ENCODE data around the gene COQ9.

Gene COQ9

DNA sequence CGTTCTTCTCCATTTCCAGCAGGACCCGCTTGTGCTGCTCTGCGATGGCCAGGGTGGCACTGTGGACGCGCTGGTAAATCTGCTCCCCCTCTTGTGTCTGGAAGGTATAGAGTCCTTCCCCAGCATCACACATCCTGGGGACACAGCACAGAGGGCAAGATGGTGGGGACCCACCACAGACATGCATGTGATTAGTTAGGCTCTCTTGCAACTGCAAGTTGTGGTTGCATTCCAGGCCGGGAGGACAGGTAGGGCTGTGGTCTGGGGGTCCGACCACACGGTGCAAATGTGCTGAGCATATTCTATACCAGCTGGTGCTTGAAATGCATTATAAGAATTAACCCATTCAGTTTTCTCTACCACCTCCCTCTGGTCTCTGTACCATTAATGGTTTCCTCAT lies 26.6 kb downstream of the COQ9 start:
- DNase-seq: no peak

DNA sequence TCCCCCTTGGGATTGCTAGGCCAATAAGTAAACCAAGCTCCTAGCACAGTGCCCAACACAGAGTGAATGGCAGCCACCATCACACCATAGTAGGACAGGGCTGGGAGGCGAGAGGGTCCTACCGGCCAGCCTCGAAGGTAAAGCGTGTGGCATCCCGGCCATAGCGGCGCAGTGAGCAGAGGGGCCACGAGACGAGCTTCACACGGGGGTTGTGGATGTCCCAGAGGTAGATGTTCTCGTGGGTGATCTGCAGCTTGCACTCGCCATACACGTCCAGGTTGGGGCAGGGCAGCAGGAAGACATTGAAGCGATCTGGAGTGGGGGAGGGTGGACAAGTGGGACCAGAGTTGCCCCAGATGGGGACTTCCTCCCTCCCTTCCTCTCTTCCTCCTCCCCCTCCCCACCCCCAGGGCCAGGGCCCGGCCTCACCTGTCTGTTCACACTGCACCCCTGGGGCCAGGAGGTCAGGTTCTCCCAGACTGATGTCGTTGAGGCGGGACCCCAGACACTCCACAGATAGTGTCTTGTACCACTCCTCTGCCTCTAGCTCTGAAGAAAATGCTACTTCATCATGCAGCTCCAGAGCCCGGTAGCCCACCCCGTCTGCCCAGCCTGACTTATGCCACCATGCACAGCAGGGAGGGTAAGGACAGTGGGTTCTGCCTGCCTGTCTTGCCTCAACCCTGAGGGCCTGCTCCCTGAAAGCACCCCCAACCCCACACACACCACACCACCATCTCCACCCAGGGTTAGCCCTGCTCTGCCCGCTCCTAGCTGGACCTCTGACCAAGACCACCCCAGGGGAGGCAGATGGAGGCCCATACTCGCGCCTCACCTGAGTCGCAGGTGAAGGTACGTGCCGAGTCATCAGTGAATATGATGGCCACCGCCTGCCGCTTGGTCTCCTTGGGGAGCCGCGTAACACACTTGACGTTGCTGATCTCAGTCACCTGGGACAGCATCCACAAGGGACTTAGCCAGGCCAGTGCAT lies 27.7 kb downstream of the COQ9 start:
- DNase-seq: no peak

DNA sequence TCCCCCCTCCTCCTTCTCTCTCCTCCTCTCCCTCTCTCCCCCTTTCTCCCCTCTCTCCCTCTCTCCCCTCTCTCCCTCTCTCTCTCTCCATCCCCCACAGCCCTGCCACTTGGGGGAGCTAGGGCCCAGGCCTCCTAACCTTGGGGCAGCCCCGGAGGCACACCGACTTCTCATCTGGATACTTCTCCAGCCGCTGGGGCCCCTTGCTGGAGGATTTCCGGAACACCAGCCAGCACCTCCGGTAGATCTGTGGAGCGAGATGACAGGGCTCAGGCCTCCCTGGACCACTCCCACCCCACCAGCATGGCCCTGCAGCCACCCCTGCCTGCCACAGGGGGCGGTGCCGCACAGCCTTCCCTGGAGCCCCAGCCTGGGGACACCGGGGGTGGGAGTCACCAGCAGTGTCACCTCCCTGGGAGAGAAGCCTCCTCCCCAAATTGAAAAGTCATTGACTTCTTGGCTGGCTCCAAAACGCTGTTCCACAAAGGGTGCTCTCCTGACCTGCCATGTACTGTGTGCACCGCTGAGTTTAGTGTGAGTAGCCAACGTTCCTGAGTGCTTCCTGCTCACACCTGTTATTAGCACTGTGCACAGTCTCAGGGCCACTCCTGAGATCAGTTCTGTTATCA lies 28.5 kb downstream of the COQ9 start:
- peak; percentile 63 for DNase-seq

DNA sequence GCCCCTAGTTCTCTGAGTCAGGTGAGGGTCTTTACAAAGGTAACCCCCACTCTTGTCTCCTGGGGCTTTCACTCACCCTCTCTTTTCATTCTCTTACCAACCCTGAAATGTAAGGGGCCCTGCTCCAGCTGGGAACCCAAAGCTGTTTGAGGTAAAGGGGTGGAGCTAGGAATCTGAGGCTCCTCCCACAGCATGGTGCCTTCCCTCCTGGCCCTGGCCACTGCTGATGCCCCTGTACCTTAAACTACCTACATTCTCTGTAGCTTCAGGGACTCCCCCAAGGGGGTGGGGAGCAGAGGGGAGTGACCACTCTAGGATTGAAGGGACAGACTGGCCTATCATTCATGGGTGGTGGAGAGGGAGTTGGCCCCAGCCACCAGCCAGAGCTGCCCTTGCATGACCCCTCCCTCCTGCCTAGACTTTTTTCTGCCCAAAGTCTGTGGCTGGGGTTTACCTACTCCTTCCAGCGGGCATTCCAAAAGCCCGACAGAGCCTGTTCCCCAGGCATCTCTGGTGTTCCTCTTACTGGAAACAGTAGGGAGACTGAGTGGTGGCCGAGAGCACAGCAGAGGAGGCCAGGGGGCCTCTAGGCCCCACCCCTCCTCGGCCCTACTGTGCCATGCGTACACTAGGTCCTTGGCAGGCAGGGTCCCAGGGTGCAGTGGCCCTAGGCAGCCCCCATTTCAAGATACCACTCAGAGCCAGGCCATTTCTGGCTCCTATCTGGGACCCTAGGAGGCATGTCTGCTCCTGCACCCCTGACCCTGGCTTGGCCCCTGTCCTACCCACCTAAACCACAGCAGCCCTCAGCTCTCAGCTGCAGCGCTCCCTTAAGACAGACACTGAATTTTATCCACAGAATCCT lies 29.5 kb downstream of the COQ9 start:
- DNase-seq: no peak

DNA sequence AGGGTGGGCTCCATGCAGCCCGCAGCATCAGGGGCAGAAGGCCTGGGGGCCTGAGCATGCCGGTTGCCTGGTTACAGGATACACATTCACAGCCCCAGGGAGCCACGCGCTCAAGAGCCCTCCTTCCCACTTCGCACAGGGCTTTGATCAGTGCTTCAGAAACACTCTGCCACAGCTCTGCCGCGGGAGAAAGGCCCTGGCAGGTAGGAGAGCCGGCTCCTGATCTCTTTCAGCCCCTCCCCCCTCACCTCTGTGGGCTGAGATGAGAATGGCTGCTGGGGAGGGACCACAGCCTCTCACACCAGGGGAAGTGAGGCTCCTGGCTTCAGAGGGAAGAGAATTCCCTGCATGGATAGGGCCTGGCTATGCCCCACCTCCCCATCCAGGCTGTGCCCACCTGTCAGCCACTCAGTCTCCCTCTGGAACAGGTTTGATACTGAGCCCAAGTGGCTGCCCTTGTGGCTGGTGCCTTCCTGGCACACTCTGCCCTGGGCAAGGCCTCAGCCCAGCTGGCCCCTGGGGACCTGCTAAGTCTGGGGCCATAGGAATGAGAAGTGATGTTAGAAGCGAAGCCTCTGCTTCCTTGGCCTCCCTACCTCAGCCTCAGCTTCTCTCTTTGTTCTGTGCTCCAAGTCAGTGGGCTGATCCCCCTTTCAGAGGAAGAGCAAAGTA lies 30.4 kb downstream of the COQ9 start:
- no peak for DNase-seq

DNA sequence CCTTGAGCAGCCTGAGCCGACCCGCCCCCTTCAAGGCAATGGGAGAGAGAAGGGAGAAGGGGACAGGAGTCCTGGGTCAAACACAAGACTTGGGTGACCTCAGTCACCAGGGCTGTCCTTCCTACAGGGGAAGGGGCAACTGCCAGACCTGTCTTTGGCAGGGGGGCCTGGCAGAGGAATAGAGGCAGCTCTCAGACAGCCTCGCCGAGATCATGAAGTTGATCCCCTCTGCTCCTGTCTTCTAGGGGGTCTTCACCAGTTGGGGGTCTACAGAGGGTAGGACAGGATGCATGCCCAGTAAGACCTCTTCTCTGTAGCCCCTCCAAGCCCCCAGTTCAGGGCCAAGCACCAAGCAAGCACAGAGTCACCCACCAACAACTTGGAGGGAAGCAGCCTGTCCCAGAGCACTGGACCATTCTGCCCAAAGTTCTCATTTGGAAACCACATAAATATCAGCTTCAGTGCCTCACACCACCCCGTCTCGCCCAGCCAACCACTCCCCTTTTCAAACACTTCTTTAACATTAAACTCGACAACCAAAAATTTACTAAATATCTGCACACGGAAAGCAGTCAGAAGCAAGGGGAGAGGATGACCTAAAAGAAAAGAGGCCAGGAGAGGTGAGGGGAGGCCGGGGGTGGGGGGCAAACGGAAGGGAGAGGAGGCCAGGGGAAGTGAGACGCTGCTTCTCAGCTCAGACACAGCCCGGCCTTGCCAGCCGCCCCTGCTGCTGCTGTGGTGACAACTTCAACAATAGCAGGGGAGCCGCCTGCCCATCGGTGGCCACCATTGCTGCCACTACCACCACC lies 31.3 kb downstream of the COQ9 start:
- DNase-seq: no peak

DNA sequence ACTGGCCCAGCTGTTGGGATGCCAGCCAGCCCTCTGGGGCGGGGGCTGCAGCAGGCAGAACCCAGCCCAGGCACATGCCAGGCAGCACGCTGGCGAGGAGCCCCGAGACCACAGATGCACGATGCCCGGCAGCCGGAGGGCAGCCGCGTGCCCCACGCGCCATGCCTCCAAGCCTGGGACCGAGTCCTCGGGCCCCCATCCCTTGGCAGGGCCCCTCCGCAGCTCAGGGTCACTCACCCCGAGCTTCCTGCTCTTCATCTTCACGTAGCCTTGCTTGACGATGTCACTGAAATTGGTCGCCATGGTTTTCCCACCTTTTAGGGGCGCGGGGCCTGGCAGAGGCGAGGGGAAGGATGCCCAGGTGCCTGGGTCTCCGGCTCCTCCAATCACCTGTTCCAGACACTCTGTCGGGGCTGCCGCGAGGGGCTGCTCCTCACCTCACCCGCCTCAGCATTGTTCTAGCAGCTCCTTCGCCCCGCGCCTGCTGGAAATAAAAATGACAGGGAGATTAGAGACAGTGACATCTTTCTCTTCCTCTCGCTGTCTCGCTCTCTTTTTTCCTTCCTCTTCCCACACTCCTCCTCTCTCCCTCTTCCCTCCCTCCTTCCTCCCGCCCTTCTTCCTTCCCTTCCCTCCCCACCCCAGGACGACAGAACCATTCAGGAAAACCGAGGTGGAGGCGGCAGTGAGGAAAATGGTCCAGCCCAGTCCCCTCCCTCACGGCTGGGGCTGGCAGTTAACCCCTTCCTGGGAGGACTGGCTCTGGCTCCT lies 32.1 kb downstream of the COQ9 start:
- DNase-seq: no peak

DNA sequence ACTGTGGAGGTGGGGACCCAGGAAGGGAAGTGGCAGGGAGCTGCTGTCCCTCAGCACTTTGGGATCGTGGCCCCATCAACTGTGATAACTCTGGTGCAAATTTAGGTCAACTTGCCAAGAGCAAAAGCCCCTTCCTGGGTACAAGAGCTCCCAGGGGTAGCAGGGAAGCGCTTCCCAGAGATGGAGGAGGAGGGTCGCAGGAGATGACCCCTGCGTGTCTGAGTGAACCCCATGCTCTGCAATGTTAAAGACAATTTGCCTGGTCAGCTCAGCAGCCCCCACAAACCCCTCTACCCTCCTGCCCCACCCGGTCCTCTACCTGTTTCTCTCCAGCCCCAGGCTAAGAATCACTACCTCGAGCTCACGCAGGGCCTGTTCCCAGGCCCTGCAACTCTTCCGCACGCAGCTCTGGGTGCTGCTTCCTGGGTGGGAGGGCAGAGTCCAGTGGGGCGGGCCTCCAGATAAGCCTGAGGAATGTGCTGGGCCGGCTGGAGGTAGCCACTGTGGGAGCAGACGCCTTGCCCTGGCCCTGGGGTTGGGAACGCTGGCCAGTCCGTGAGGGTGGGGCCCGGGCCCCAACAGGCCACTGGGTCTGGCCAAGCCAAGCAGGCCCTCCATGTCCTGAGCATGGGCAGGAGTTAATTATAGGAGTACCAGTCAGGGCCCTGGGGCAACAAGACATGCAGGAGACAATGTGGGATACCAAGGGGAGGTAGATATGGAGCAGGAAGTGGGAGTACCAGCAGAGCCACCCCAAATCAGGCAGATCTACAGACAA lies 32.9 kb downstream of the COQ9 start:
- no peak for DNase-seq

DNA sequence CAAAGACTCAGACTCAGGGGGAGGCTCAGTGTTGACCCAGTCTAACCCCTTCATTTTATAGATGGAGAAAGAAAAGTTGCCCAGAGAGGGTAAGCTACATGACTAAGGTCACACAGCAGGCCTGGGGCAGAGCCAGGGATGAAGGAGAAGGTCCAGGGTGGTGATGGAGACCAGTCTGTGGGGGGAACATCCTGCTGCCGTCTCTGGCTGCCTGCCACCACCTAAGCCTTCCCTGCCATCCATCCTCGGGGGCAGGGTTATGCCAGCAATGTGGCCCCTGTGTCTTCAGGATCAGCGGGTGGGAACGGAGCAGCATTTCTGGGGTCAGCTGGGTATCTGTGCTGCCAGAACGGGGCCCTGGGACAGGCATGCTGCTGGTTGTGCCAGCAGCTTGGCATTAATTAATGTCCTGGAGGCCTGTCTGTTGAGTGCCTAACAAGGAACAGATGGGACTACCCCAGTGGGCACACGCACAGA lies 33.5 kb downstream of the COQ9 start:
- no peak for DNase-seq

DNA sequence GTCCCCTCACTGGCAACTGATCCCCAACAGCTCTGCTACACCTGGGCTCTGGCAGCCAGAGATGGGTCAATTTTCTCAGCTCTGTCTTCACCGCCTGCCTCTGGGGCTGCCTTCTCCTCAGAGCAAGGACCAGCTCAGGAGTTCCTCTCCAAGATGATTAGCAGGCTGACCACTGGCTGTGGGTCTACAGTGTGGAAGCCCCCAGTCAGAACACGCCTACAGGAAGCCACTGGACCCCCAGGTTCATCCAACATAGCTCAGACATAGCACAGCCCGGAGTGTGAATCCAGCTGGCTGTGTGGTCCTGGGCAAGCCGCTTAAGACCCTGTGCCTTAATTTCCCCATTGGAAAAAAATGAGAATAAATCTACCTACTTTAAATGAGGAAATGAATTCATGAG lies 34.1 kb downstream of the COQ9 start:
- DNase-seq: no peak

DNA sequence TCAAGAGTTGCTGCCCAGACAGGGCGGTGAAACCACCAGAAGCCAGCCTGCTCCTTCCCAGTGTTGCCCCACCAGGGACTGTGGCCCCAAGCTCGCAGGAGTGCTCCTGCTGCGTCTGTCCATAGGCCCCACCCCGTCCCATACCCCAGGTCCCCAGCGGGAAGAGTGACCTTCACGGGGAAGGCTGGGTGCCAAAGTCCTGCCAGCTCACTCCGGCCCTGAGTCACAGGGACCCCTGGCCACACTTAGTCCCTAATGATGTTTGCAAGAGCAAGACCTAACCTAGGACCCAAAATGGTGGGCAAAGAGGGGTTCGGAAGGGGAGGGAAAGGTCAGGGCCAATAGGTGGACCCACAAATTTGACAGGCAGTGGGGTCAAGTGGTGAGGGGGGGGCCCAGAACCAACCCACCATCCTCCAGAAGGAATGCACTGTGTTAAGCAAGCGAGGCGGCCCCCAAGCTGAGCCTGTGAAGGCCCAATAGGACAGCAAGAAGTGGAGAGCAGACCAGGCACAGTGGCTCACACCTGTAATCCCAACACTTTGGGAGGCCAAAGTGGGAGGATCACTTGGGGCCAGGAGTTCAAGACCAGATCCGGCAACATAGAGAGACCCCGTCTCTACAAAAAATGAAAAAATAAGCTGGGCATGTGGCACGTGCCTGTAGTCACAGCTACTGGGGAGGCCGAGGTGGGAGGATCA lies 35.7 kb downstream of the COQ9 start:
- DNase-seq: no peak

DNA sequence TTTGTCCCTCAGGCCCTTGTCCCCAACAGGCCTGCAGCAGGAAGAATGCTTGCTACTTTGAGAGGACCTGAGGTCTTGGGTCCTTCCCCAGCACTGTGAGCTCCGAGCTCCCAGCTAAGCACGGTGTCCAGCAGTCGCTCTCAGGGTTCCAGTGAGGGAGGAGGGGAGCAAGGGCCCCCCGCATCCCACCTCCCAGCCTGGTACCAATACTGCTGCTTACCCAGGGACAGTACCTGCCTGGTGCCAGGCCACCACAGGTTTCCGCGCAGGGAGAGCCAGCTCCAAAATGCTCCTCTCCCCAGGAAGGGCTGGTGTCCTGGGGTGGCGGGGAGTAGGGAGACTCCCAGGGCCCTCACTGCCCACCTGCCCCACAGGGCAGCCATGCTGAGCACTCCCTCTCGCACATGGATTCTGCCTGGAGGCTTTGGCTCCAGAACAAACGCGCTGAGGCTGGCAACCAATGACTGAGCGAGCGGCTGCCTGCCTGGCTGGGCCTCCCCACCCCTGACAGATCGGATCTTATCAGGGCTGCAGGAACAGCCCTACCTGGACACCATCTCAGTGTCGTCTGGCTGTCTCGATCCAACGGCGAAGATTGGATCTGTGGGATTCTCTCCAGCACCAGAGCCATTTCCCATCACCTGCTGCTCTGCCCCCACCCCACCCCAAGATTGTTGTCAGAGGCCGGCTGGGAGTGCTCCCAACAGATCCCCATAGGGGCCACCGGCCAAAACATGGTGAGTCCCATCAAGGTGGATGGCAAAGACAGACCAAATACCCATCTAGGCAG lies 36.6 kb downstream of the COQ9 start:
- DNase-seq: no peak

DNA sequence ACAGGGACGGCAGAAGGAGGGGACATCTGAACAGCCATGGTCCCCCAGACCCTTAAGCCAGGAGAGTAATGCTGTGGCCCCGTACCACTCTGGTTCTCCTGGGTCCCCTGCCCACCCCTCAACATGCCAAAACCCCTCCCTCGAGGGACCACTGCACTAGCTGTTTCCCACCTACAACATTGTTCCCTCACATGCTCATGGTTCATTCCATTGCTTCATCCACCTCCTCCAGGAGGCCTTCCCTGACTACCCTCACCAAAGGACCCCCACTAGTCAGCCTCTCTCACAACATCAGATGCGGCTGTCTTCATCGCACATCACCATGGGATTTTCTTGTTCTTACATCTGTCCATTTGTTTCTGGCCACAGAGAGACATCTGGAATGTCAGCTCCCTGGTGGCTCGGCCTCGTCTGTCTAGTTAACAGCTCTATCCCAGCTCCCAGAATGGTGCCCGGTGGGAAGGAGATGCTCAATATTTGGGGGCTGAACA lies 37.3 kb downstream of the COQ9 start:
- no peak for DNase-seq

DNA sequence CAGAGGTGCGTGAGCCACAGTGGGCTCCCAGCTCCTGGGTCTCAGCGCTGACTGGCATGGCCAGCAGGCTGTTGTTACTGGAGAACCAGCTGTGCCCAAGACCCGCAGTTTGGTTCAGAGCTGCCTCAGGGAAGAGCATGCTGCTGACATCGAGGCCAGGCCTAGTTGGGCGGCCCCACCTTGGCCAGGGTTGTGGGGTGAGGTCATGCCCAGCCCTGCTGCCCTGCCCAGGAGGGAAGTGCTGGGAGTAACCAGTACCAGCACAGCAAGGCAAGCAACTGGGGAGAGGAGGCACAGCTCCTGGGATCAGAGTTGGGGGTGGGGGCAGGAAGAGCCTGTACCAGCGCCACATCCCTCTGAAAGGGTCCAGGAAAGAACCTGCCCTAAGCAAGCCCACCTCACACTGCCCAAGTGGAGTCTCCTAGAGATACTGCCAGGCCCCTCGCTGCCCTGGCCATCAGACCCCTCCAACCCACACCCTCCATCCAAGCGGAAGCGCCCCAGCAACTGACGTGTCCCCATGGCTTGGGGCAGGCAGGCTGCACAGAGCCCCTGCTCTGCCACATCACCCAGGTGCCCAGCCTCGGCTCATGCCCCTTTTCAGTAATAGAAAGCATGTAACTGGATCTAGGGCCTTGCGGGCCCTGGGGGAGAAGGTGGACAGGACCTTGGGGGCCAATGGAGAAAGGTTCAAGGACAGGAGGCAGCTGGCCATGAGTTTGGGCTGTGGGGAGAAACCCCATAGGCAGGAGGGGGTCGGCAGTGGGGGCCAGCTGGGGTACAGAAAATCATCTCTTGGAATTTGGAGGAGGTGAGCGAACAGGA lies 38.0 kb downstream of the COQ9 start:
- no peak for DNase-seq

DNA sequence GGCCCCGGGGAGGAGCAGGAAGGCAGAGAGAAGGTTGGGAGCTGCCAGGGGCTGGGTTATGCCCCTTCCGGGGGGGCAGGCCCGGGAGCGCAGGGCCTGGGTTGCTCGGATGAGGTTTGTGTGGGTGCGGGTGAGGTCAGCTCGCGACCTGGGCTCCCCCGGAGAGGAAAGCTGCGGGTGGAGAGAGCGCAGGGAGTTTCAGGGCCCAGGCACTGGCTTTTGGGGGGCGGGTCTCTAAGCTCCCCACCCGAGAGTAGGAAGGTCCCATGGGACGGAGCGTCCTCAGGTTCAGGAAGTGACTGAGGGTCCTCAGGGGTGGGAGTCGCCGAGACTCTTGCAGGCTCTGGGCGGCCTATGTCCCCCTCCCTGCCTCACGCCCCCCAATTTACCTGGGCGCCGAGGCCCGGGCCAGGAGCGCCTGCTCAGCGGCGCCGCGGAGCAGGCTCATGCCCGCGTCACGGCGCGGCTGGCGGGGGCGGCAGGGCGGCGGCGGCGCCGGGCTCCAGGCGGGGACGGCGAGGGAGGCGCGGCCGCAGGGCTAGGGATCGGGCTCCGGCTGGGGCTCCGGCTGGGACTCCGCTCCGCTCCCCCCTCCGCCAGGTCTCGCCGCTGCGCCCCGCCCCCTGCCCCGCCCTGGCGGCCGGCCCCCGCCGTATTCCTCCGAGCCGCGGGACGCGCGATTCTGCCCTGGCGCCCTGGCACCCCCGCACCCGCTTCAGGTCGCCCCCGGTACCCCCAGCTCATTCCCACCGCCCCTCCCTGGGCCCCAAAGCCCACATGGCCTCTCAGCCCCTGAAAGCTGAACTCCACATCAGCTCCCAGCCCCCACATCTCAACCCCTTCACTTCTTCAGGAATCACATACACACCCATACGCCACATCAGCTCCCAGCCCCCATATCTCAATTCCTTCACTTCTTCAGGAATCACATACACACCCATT lies 38.9 kb downstream of the COQ9 start, which contains the start of gene DOK4:
DOK4 (minus strand) TSS at position 578 of the 942 bp plus-strand sequence. CDS start 6,986 bp downstream, outside the sequence.
- DNase-seq: peak; percentile 82

All from stimulated activated CD4-positive, alpha-beta T cell treated with anti-CD3 and anti-CD28 coated beads, Interleukin-12 subunit alpha, Interleukin-12 subunit beta, amount 100 ng/mL, for 4 hours (primary cell).